ENCODE measurements around the gene PRDM16. TPM values are rescaled to one million over a fixed set of nuclear protein-coding genes. Genes with fewer than 3 reads are reported as not detected.
A peak's percentile ranks its signal among the peaks of the same experiment; 100 is the strongest.

The PRDM16 gene
- total and polyA plus RNA-seq, 2 of the 8 experiments (the other 6 are each of a cell fraction or from before 2014, with no cell fraction given): 0.39 to 0.43 TPM

- Histone ChIP-seq H3K56ac (replicated peaks; ENCODE audit: insufficient read length, low read depth, low read length) (no peak overlapping the region), H4K5ac (ENCODE audit: insufficient read length, low read depth, low read length) (no peak overlapping the region), H2BK20ac (ENCODE audit: low read length) (no peak overlapping the region), H3K9ac (replicated peaks in 1 of 4; ENCODE audit: extremely low read depth in 1 of 4, low read depth in 3 of 4, low read length in 3 of 4) (no peak overlapping the region), H4K8ac (ENCODE audit: extremely low read depth, insufficient read depth, low read length) (peak overlapping the region; percentile 38; the same call in 1 of the 2 replicates), H3K14ac (ENCODE audit: insufficient read length) (no peak overlapping the region), H2BK120ac (replicated peaks; ENCODE audit: low read depth, low read length) (no peak overlapping the region), H3K36me3 (ENCODE audit: control insufficient read depth in 2 of 4, insufficient read depth in 4 of 4, low read length in 3 of 4) (no peaks in the 10 kb centered on the region; a peak in 1 of 8 replicates), H3K23me2 (ENCODE audit: low read depth, low read length) (peaks cover 12% of the 10 kb centered on the region), H3K18ac (ENCODE audit: extremely low read depth, low read length) (no peak overlapping the region), H4K91ac (replicated peaks; ENCODE audit: insufficient read length, low read length) (no peak overlapping the region), H3K27ac (ENCODE audit: low read depth, low read length) (no peak overlapping the region), H3K23ac (ENCODE audit: insufficient read length) (no peak overlapping the region), H3K9me3 (ENCODE audit: insufficient read depth in 2 of 2, low read depth in 1 of 2, low read length in 1 of 2) (no peaks in the 10 kb centered on the region), H3K4me1 (replicated peaks in 1 of 4; ENCODE audit: control insufficient read depth in 3 of 4, insufficient read depth in 4 of 4, low read length in 3 of 4) (no peaks in the 10 kb centered on the region), H3K4me3 (ENCODE audit: extremely low read depth in 1 of 4, insufficient read depth in 2 of 4, low read depth in 3 of 4, low read length in 4 of 4) (no peak overlapping the region), H3K79me1 (ENCODE audit: low read depth, low read length) (no peaks in the 10 kb centered on the region), H3K4me2 (ENCODE audit: insufficient read depth in 1 of 2, low read depth in 2 of 2, low read length in 2 of 2) (no peak overlapping the region), H3K79me2 (ENCODE audit: control insufficient read depth in 1 of 2, insufficient read depth in 2 of 2, low read length in 2 of 2) (no peaks in the 10 kb centered on the region), H3K4ac (replicated peaks; ENCODE audit: insufficient read length, low read depth, low read length) (peak overlapping the region; percentile 53), H2BK12ac (ENCODE audit: low read depth, low read length) (no peak overlapping the region), H4K20me1 (replicated peaks in 1 of 2; ENCODE audit: control insufficient read depth in 1 of 2, insufficient read depth in 2 of 2, low read length in 2 of 2) (peaks cover 0 to 11% of the 10 kb centered on the region in 2 experiments), H2AFZ (ENCODE audit: low read length) (no peak overlapping the region; the same call in 1 of the 2 replicates), H2BK15ac (ENCODE audit: low read length) (no peak overlapping the region), H3K27me3 (replicated peaks in 1 of 4; ENCODE audit: control insufficient read depth in 3 of 4, extremely low read depth in 1 of 4, insufficient read depth in 3 of 4, low read length in 3 of 4) (peaks cover 0 to 2% (median 0%) of the 10 kb centered on the region in 4 experiments; a peak in 1 of 7 replicates), H2AK5ac (ENCODE audit: low read depth, low read length) (no peak overlapping the region), H2BK5ac (ENCODE audit: low read depth, low read length) (no peak overlapping the region)
- FAIRE-seq (no peak), DNase-seq (ENCODE audit: low read depth in 1 of 2, low spot score in 2 of 2) (no peak)
- 95% methylated on average over 12 of the region's 12 CpGs; no CpG with 5 or more reads in 1 of the 2 experiments for WGBS, 2 experiments (ENCODE audit: extremely low coverage in 1 of 2, insufficient coverage in 1 of 2, insufficient read length in 1 of 2, insufficient replicate concordance in 2 of 2, low coverage in 1 of 2, low lambda C conversion rate in 2 of 2, missing lambda C conversion rate in 1 of 2)
- ChIA-PET CTCF (ENCODE audit: partially characterized antibody) (interaction anchor here (0.8 to 2.2 kb wide), 8 partner anchors 10 to 214 kb away, joined by 3 to 11 read pairs (median 4); no protein-coding TSS in a partner anchor), POLR2A (ENCODE audit: partially characterized antibody) (interaction anchor here (1.0 kb wide), 1 partner anchor 10 kb away, joined by 3 read pairs; no protein-coding TSS in a partner anchor)
- no peak for TF ChIP-seq CHD1 (IDR thresholded peaks at IDR 0.05; ENCODE audit: low read depth, low read length)
- TF ChIP-seq POLR2AphosphoS5 (IDR thresholded peaks at IDR 0.05; ENCODE audit: low read depth, low read length): no peak
- no peak for TF ChIP-seq SIN3A (conservative IDR thresholded peaks at IDR 0.05 in 1 of 2, IDR thresholded peaks at IDR 0.05 in 1 of 2; ENCODE audit: low read depth in 1 of 2, low read length in 2 of 2)
- no peak for TF ChIP-seq MAFK (IDR thresholded peaks at IDR 0.05; ENCODE audit: low read depth, low read length)
- TF ChIP-seq TCF12 (IDR thresholded peaks at IDR 0.05; ENCODE audit: low read depth, low read length): no peak
- no peak for TF ChIP-seq YY1 (IDR thresholded peaks at IDR 0.05; ENCODE audit: low read depth, low read length)
- TF ChIP-seq CBX8 (IDR thresholded peaks at IDR 0.05; ENCODE audit: borderline replicate concordance, low read depth, low read length): no peak
- TF ChIP-seq HDAC6 (IDR thresholded peaks at IDR 0.05; ENCODE audit: low read depth, low read length): no peak
- TF ChIP-seq HDAC2 (IDR thresholded peaks at IDR 0.05; ENCODE audit: borderline replicate concordance in 1 of 2, low read depth in 2 of 2, low read length in 2 of 2): no peak
- TF ChIP-seq GTF2F1 (IDR thresholded peaks at IDR 0.05; ENCODE audit: borderline replicate concordance, low read depth, low read length): no peak
- no peak for TF ChIP-seq POU5F1 (IDR thresholded peaks at IDR 0.05; ENCODE audit: low read depth, low read length)
- no peak for TF ChIP-seq SUZ12 (IDR thresholded peaks at IDR 0.05; ENCODE audit: low read length)
Observed at GRCh38 chr1:3407021-3407420, 338.0 kb downstream of the PRDM16 start.

Measured in H1 (cell line).